ENCODE measurements around the gene SLC28A1.

Gene SLC28A1

GRCh38 chr15:84942456-84942855 lies 58.0 kb downstream of the SLC28A1 start:
- DNase-seq (ENCODE audit: low spot score) = no peak

- no peak for DNase-seq (ENCODE audit: low spot score)
These were observed 59.8 kb downstream of the SLC28A1 start for GRCh38 chr15:84944311-84944710.

DNA sequence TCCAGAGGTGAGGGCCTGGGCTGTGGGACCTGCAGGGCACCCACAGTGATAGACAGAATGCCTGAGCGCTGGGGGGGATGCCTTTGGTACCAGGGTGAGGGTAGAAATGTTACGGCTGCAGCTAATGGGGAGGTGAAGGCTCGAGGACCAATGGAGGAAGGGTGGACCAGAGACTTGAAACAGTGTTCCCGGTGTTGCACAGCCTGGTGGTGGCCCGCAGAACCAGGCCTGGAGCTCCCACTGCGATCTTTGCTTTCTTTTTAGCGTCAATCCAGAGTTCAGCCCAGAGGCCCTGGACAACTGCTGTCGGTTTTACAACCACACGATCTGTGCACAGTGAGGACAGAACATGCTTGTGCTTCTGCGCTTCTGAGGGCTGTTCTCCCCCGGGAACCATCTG lies 60.4 kb downstream of the SLC28A1 start:
- DNase-seq (ENCODE audit: low spot score) = no peak

DNA sequence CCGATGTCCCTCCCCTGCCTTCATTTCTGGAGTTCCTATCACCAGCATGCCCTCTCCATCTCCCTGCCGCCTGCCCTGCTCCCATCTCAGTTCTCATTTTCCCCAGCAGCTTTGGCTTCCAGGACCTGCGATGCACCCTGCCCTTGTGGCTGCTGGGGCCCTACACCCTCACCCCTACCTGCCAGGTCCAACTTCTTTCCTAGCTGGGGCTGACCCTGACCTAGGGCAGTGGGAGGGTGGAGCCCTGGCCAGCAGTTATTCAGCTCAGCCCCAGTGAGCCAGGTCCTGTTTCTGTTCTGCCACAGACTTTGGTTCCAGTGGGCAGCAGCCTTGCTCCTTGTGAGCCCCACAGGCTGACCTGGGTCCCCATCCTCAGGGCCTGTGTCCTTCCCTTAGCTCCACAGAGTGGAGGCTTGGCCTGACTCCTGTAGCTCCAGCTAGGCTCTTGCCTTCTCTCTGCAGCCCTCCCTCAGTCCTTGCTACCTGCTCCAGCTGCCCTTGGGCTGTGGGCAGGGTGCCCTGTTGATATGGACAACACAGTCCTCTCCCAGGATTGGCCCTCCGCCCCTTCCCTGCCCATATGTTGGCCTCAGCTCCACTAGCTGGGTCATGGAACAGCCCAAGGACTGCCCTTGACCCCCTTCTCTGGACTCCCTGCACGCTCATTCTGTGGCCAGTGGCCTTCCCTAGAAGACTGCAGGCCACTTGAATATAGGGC lies 62.5 kb downstream of the SLC28A1 start:
- no peak for DNase-seq (ENCODE audit: low spot score)

DNA sequence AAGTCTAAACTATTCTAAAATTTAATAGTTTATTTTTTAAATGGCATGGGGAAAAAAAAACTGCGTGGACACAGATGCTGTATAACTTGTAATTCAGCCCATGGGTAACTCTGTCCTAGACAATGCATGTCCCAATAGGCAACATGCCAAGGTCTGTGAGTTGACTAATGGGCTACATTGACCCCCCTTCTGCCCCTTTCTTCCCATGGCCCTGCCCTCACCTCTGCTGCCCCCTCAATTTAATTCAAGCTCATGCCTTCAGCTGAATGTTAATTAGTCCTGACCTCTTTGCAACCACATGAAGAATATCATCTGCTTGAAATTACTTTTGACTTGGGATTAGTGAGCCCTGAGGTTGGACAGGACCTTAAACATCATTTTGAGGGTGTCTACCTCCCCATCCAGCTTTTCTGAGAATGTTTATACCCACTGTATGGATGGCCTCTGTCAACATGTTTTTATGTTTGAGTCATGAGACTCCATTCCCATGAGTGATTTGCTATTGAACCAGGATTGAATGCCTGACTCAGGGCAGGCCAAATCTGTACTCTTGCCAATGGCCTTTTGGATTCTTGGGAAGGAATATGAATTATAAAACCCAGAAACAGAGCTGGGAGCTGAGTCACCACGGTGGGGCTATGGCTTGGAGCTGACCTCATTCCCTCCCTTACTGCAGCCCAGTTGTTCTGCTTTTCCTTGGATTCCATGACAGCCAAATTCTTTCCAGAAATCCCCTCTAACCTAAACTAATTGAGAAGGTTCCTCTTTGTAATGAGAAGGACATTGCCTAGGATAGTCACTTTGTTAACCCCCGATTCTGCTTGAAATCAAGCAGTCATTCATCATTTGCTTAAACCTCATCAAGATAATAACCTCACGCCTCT lies 63.7 kb downstream of the SLC28A1 start:
- peak; percentile 19 for DNase-seq (ENCODE audit: low spot score)

DNA sequence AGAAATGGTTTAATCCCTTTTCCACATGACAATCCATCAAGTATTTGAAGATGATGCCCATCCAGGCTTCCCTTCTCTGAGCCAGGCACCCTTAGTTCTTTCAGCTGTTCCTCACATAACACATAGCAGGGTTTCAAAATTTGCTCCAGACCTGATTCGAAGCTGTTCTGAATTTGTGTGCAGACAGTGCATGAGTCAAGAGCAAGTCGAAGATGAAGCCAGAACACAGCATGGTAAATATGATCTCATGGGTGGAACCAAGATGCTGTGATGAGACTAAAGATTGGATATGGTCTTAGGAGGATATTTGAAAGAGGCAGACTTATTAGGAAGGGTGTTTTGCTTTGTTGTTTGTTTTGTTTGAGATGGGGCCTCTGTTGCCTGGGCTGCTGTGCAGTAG lies 64.6 kb downstream of the SLC28A1 start:
- DNase-seq (ENCODE audit: low spot score) = no peak

DNA sequence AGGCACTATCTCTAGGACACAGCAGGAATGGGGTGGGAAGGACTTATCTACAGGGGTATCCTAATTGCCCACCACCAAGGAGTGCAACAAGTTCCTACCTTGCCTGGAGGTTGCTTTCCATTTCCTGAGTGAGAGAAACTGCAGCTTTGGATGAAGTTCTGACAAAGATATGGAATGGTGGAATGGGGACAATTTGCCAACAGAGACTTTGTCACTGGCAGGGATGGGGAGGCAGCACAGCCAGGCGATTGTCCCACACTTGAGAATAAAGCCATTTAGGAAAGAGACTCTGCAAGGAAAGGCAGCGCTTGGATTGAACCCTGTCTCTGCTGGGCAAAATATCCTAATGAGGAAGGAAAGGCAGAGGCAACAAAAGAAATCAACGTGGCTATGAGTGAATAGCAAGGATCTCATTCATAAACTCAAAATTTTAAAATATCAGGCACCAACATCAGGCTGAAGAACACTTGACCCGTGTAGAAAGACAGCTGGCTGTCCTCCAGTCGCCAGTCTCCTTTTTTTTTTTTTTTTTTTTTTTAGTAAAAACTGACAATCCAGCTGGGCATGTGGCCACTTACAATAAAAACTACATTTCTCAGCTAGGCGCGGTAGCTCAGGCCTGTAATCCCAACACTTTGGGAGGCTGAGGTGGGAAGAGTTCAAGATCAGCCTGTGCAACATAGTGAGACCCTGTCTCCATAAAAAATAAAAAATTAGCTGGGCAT lies 65.5 kb downstream of the SLC28A1 start:
- DNase-seq (ENCODE audit: low spot score) = no peak

DNA sequence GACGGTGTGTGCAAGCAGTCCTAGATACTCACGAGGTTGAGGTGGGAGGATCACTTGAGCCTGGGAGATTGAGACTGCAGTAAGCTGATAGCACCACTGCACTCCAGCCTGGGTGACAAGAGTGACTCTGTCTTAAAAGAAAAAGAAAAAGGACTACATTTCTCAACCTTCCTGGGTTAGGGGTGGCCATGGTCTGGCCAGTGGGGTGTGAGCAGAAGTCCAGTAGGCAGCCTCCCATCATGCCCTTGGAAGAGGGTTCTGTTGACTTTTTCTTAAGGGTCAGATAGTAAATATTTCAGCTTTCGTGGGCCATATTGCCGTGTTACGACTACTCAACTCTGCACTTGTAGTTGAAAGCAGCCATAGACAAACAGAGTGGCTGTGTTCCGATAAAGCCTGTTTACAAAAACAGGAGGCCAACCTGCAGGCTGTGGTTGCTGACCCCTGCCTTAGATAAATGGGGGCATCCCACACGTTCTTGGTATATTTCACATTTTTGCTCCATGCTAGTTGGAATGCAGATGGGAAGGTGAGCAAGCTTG lies 66.2 kb downstream of the SLC28A1 start:
- DNase-seq (ENCODE audit: low spot score) = no peak

- DNase-seq (ENCODE audit: low spot score) = no peak
These were observed 67.3 kb downstream of the SLC28A1 start for GRCh38 chr15:84951736-84952135.

- no peak for DNase-seq (ENCODE audit: low spot score)
These were observed 68.7 kb downstream of the SLC28A1 start for GRCh38 chr15:84953136-84953535.

GRCh38 chr15:84953726-84954125 lies 69.3 kb downstream of the SLC28A1 start:
- no peak for DNase-seq (ENCODE audit: low spot score)

DNA sequence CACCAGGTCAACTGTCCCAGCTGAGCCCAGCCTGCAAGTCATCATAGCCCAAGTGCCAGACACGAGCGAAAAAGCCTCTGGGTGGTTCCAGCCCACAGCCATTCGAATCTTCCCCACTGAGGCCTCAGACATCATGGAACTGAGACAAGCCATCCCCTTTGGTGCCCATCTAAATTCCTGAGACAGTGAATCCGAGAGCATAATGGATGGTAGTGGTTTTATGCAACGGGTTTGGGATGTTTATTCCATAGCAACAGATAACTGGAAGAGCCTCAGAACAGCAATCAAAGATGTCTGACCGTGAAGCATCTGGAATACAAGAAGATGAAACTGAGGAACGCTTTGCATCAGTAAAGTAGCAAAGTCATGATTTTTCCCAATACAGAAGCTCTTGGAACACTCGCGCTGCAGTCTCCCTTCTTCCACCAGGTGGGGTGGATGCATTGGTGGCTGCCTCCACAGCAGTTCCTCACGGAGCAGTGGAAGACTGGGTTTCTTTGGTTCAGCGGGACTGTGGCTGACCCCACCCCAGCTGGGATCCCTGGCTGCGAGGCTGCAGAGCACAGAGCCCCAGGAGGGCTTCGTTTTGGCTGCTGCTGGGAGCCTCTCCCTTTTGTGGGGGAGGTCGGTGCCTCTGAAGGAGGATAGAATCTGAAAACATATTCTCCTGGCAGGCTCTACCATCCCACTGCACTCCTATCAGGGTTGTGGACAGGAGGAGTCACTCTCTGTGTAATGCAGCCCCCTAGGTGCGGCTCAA lies 70.8 kb downstream of the SLC28A1 start:
- peak; percentile 76 for DNase-seq (ENCODE audit: low spot score)

GRCh38 chr15:84956199-84956598 lies 71.7 kb downstream of the SLC28A1 start:
- no peak for DNase-seq (ENCODE audit: low spot score)

- no peak for DNase-seq (ENCODE audit: low spot score)
These were observed 76.1 kb downstream of the SLC28A1 start for GRCh38 chr15:84960391-84961113.

- no peak for DNase-seq (ENCODE audit: low spot score)
These were observed 76.6 kb downstream of the SLC28A1 start for GRCh38 chr15:84961114-84961452.

DNA sequence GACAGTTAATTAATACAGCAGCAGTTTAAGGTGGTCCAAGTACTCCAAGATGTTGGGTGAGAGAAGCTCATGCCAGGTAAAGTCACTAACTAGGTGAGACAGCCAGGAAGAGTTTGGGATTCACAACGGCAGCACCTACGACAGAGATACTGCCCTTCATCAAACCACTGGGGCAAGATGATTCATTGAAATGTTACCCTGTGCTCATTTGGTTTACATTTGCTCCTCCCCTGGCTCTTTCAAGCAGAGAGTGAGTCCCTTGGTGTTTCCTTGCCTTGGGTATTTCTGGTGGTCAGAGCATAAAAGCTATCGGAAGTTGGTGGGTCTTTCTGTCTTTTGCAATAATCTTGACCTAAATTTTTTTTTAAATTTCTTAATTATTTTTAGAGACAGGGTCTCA lies 77.2 kb downstream of the SLC28A1 start:
- DNase-seq (ENCODE audit: low spot score) = no peak

DNA sequence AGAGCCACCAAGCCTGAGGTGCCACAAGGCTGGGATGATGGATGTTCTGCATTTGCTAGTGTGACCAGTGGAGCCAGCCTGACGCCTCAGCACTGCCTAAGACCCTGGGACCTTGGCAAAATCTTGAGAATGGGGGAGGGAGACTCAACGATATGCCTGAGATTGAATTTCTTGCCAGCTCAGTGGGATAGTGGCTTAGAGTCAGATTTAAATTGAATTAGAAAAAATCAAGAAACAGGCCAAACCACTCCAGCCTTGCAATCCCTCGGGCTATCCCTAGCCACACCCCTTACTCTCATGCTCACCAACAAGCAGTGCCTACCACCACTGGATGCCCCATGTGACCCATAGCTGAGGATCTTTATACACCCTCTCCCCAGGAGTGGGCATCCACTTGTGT lies 78.5 kb downstream of the SLC28A1 start:
- no peak for DNase-seq (ENCODE audit: low spot score)

DNA sequence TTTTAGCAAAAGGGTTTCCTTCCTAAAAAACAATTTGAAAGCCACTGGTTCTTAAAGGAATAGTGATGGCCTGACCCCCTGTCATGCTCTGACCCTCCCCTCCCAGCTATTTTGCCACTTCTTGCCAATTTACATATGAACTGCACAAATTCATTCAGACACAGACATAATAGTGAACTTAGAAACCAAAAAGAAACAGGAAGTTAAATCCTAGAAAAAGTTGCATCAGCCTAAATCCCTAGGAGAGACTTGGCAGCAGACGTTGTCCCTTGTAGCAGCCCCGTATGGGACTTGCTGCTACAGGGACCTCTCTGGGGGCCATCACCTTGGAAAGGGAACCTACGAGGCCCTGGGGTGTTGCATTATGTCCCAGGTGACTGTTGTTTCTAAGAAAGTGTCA lies 82.9 kb downstream of the SLC28A1 start:
- DNase-seq (ENCODE audit: low spot score) = no peak

DNA sequence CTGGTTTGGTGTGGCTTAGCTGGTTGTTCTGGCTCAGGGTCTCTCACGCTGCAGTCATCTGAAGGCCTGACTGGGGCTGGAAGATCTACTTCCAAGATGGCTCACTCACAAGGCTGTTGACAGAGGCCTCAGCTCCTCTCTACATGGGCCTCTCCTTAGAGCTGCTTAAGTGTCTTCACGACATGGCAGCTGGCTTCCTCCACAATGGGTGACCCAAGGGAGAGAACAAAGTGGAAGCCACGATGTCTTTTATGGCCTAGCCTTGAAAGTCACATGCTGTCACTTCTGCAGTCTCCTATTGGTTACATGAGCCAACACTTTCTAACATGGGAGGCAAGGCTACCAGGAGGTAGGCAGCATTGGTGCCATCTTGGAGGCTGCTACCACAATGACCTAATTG lies 83.8 kb downstream of the SLC28A1 start:
- no peak for DNase-seq (ENCODE audit: low spot score)

DNA sequence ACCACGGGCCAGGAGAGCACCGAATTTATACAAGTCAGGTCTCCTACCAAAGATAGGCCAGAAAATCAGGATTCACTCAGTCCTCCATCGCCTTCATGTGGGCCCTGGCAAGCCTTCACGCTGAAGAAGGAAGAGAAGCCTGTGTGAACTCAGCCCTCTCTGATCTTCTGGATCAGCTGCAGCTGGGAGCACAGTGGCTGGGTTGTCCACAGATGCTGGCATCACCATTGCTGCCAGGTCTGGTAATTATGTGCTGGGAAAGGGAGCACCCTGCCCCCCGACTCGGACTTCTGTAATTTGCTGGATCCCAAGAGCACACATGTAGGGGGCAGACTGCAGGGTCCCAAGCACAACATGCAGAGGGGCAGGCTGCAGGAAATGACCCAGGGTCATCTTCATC lies 84.8 kb downstream of the SLC28A1 start:
- no peak for DNase-seq (ENCODE audit: low spot score)

DNA sequence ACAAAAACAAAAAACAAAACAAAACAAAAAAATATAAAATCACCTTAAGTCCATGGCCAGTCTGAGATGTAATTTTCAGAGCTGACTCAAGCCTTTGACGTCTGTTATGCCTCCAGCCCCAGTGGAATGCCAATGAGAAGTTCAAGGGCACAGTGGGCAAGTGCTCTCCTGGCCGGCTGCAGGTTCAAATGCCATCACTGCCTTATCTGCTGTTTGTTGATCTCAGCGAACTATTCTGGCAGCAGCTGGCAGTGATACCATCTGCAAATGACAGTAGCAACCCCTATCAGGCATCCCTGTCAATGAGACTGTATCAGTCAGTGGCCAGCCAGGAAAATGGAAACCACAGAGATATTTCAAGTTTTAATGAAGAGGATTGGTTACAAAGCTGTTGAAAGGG lies 86.4 kb downstream of the SLC28A1 start:
- DNase-seq (ENCODE audit: low spot score) = no peak

Measured in LoVo (cell line).